K562 (cell line): Measurements from ENCODE around the gene APOC4. TPM values are rescaled to one million over a fixed set of nuclear protein-coding genes. Genes with fewer than 3 reads are reported as not detected.

Source experiments
- BRF2 ChIP-seq: IDR thresholded peaks from 3 replicates; pipeline ENCODE4 v1.6.1; 2011; ENCODE audit warnings: borderline replicate concordance, mild to moderate bottlenecking; ENCODE audit not compliant: insufficient read length, insufficient read depth
- CBFB ChIP-seq: sonication (generic); formaldehyde crosslinking; IDR thresholded peaks from 2 replicates; pipeline ENCODE4 v1.4.0; 2020; ENCODE audit warnings: mild to moderate bottlenecking, missing genetic modification reagents
- CTCF ChIP-seq, 3 experiments: IDR thresholded peaks in 2 of 3; conservative IDR thresholded peaks in 1 of 3; 2 replicates each; pipeline ENCODE4 v1.5.1; 2011 to 2012; ENCODE audit warnings: low read length in 3 of 3, mild to moderate bottlenecking in 3 of 3, control low read depth in 2 of 3, improper control_type of control experiment in 1 of 3, inconsistent platforms in 1 of 3, low read depth in 1 of 3, mixed read lengths in 1 of 3, moderate library complexity in 1 of 3; ENCODE audit not compliant: insufficient read depth in 2 of 3
- CTCFL ChIP-seq: IDR thresholded peaks from 2 replicates; pipeline ENCODE4 v1.6.1; 2011; ENCODE audit warnings: borderline replicate concordance, low read depth, mild to moderate bottlenecking, moderate library complexity, low read length; ENCODE audit not compliant: insufficient read depth, poor library complexity, severe bottlenecking
- DLX4 ChIP-seq: fragments of 250-450 bp; sonication (Bioruptor Pico); IDR thresholded peaks from 2 replicates; pipeline ENCODE4 v1.6.1; 2021; ENCODE audit warnings: mild to moderate bottlenecking
- MEF2D ChIP-seq: conservative IDR thresholded peaks from 2 replicates; pipeline ENCODE4 v1.6.1; 2016; ENCODE audit warnings: low read depth, missing genetic modification characterization, missing compliant biosample characterization
- RBFOX2 ChIP-seq: fragments of 200-400 bp; formaldehyde crosslinking; IDR thresholded peaks from 2 replicates; pipeline ENCODE4 v1.6.1; 2017; ENCODE audit warnings: low read depth, mild to moderate bottlenecking, low read length, moderate library complexity
- SAFB2 ChIP-seq: fragments of 200-400 bp; formaldehyde crosslinking; IDR thresholded peaks from 2 replicates; pipeline ENCODE4 v1.6.1; 2018; ENCODE audit warnings: borderline replicate concordance, low read length, low read depth, moderate library complexity; ENCODE audit not compliant: severe bottlenecking
- polyA plus RNA-seq, 8 experiments: library from polyadenylated mRNA; depleted of rRNA in 4 of 8; stranded (reverse) in 5 of 8; unstranded in 3 of 8; fragments of >200 nt; fragmentation: Nextera tagmentation in 2 of 8; fragmentation: Illumina TruSeq in 1 of 8; extraction: Ambion mirVana in 2 of 8; extraction: Trizol in 1 of 8; gene quantifications; 2 replicates each; pipeline versions ENCODE4 v1.2.1 to v1.2.3, GENCODE V29; 2011 to 2014; ENCODE audit warnings: inconsistent platforms in 1 of 8, missing spikeins in 1 of 8
- total RNA-seq, 7 experiments: library from RNA; depleted of rRNA in 6 of 7; stranded (reverse); fragments of >200 nt in 6 of 7; fragmentation: Illumina TruSeq in 2 of 7; extraction: Trizol in 2 of 7; gene quantifications; 2 replicates each; pipeline versions ENCODE4 v1.2.1 to v1.2.3, GENCODE V29; 2011 to 2021; ENCODE audit warnings: low replicate concordance in 1 of 7

APOC4 gene
- total and polyA plus RNA-seq, 9 of the 15 experiments (the other 6 are each of a cell fraction or from before 2014, with no cell fraction given): 0.46 TPM; not detected in 8

GRCh38 chr19:44897835-44898234, 44.2 kb upstream of the APOC4 start (continued):
- no peak for TF ChIP-seq CTCF (IDR thresholded peaks at IDR 0.05 in 2 of 3, conservative IDR thresholded peaks at IDR 0.05 in 1 of 3; ENCODE audit: insufficient read depth in 2 of 3, low read depth in 1 of 3, low read length in 3 of 3)
- TF ChIP-seq BRF2: no peak
- TF ChIP-seq CBFB: no peak
- TF ChIP-seq DLX4 (CRISPR knock-in tag): no peak
- TF ChIP-seq SAFB2: no peak
- TF ChIP-seq RBFOX2: peak; percentile 73
- TF ChIP-seq MEF2D (tag): no peak
- no peak for TF ChIP-seq CTCFL
